GM20000 (cell line): ENCODE data around the gene GALNS.
"Not testable (repeated sequence)": the region's sequence is repeated elsewhere in the genome, so short reads cannot be mapped to it uniquely, and the experiment has no call there.

ENCODE experiments used
- DNase-seq: peaks from one replicate; pipeline ENCODE4 v3.0.0; 2012; ENCODE audit warnings: low spot score
- TF ChIP-seq, protein P1 (sequence below): IDR thresholded peaks from 2 replicates; pipeline ENCODE4 v1.5.1; 2012; ENCODE audit warnings: mild to moderate bottlenecking, control low read depth; ENCODE audit errors: extremely low read depth, missing control alignments

The GALNS gene

DNA sequence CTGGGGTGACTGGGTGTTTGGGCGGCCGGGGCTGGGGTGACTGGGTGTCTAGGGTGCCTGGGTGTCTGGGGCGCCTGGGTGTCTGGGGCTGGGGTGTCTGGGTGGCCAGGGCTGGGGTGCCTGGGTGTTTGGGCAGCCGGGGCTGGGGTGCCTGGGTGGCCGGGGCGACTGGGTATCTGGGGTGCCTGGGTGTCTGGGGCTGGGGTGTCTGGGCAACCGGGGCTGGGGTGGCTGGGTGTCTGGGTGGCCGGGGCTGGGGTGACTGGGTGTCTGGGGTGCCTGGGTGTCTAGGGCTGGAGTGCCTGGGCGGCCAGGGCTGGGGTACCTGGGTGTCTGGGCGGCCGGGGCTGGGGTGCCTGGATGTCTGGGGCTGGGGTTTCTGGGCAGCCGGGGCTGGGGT, 31.6 kb downstream of the GALNS start:
- DNase-seq = no peak

DNA sequence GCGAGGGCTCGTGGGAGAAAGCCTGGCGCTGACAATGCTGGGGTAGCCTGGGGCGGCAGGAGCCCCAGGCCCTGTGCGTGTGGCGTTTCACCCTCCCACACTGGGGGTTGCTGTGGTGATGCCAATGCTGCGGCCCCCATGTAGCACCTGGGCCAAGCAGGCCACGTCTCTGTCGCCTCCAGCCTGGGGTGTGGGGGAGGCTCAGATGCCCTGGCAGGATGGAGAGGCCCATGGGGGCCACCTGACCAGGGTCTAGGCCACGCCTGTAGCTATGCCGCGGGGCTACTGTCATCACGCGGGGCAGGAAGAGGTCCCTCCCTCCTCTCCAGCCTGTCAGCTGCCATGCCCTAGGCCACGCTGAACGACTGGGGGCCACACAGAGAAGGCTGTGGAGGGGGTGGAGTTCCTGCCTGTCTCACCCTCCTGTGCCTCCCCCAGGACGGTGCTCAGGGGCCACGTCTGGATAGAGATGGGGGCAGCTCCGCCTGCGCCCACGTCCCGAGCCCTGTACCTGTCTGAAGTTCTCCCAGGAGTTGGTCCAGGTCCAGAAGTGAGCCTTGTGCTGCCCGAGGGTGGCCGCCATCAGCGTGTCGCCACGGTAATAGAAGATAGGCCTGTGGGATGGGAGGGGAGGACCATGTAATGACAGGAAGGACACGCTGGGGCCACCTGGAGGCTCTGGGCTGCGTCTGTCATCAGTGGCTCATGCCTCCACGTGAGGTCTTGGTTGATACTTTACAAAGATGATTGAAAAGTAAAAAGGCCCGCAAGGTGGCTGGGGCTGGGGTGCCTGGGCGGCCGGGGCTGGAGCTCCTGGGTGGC, 32.3 kb downstream of the GALNS start:
- TF ChIP-seq, protein P1, sequence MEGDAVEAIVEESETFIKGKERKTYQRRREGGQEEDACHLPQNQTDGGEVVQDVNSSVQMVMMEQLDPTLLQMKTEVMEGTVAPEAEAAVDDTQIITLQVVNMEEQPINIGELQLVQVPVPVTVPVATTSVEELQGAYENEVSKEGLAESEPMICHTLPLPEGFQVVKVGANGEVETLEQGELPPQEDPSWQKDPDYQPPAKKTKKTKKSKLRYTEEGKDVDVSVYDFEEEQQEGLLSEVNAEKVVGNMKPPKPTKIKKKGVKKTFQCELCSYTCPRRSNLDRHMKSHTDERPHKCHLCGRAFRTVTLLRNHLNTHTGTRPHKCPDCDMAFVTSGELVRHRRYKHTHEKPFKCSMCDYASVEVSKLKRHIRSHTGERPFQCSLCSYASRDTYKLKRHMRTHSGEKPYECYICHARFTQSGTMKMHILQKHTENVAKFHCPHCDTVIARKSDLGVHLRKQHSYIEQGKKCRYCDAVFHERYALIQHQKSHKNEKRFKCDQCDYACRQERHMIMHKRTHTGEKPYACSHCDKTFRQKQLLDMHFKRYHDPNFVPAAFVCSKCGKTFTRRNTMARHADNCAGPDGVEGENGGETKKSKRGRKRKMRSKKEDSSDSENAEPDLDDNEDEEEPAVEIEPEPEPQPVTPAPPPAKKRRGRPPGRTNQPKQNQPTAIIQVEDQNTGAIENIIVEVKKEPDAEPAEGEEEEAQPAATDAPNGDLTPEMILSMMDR = no peak

More for the DNA sequence above, 31.6 kb downstream of the GALNS start:
- TF ChIP-seq, protein P1 = no peak

DNA sequence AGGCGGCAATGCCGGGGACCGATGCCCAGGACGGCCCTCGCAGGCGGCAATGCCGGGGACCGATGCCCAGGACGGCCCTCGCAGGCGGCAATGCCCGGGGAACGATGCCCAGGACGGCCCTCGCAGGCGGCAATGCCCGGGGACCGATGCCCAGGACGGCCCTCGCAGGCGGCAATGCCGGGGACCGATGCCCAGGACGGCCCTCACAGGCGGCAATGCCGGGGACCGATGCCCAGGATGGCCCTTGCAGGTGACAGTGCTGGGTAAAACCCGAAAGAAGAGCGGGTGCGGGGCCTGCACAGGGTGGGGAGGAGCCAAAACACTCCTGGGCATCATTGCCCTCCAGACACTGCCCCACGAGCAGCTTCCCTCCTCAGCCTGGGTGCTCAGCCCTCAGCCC, 33.1 kb downstream of the GALNS start:
- DNase-seq = not testable (repeated sequence)

More for the DNA sequence above, 32.3 kb downstream of the GALNS start:
- DNase-seq = no peak

DNA sequence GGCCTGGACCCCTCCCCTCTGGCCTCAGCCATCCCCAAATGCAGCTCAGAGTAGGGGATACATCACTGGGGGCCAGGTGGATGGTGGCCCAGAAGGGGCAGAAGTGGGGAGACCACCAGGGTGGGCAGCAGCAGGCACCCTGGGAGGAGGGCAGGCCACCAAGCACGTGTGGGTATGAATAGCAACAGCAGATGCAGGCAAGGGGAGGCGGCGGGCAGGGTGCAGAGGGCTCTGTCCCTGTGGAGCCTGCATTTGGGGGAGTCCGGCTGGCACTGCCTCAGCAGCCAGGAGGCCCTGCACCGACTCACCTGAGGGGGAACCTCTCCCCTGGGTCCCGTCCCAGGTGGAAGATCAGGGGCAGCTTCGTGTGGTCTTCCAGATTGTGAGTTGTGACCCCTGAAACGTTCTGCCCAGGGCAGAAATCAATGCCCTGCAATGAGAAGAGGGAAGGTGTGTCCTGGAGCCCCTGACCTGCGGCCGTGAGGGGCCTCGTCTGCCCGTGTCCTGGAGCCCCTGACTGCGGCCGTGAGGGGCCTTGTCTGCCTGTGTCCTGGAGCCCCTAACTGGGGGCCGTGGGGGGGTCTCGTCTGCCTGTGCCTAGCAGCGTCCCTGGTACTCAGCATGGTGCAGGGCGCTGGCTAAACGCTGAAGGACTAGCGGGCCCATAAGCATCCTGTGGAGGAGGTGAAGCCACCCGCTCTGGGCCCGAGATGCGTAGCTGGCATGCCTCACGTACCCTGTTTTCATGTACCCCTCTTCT, 34.3 kb downstream of the GALNS start:
- no peak for DNase-seq
- TF ChIP-seq, protein P1 = no peak

DNA sequence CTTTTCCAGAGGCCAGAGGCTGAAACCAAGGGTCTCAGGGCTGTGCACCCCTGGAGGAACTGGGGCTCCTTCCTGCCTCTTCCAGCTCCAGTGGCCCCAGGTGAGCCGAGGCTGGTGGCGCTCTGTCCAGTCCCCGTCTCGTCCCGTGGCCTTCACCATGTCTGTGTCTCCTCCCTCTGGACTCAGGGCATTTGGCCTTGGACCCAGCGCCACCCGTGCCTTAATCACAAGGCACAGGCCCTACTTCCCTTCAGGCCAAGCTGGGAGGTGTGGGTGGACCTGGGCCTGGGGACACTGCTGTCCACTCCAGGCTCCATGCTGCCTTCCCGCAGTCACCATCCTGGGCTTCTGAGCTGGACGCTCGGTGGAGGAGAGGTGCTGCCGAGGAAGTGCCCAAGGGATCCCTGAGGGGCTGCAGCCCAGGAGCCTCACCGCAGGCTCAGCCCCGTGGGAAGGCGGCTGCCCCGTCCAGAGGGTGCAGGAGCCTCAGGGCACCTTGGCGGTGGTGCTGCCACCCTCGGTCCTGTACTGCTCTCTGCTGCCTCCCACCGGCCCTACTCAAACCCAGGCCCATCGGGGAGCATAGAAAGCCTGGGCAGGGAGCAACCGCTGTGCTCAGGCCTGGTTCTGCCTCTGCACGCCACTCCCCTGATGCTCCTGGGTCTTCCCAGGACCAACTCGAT, 35.4 kb downstream of the GALNS start:
- DNase-seq = no peak
- TF ChIP-seq, protein P1 = no peak

DNA sequence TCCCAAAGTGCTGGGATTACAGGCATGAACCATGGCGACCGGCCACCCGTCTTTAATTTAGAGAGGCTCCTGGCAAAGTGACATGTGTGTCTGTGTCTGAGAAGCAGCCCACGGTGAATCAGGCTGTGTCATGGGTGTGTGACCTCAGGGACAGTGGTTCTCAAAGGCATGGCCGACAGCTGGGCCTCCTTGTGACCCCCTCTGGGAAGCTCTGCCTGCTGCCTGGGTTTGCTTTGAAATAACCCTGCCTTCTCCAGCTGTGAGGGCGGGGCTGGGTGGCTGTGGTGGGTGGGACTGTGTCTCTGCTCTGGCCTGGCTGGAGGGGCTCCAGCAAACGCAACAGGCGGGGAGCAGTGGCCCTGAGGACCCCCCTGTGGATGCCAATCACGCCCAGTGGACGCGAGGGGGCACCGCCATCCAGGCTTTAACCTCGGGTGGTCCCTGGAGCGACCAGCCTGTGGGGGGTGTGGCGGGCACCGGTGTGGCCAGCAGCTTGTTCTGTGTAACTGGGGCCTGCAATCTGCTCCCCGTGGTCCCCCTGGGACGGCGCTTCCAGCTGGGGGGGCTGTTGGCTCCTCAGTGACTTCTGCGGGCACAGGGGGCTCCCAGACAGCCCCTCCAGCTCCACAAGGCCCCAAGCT, 36.2 kb downstream of the GALNS start:
- DNase-seq = no peak
- TF ChIP-seq, protein P1 = no peak

DNA sequence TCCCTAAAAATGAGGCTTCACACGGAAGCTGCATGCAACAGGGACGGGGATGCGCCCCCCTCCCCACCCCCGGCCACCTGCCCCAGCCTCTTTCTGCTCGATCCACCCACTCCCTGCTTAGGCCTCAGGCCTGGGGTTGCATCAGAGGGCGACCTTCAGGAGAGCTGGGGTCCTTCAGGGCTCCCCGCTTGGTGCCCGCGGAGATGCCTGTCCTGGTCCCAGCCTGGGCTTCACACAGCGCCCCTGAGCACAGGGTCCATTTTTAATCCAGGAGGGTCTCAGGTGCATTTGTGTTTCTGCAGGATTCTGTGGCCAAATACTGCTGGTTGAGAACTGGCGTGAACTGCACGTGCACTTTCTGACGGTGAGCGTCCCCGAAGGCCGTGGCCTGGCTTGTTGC, 37.6 kb downstream of the GALNS start:
- DNase-seq = no peak
- TF ChIP-seq, protein P1 = no peak
